Measurements from ENCODE around the gene PIGC.

The PIGC gene

DNA sequence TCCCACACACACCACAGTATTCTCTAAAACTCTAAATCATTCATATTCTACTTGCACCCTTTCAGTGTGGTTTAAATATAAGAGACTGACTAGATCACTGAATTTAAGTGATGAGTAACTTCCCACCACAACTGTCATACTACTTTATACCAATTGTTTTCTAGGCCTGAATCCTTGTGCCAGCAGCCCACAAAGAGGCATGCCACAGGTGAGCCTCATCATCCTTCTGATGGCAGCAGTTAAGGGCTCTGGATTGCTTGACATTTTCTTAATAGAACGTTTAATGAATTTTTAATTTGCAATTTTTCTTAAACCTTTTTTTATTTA lies 13.8 kb downstream of the PIGC start:
- DNase-seq (ENCODE audit: low read depth) = no peak

DNA sequence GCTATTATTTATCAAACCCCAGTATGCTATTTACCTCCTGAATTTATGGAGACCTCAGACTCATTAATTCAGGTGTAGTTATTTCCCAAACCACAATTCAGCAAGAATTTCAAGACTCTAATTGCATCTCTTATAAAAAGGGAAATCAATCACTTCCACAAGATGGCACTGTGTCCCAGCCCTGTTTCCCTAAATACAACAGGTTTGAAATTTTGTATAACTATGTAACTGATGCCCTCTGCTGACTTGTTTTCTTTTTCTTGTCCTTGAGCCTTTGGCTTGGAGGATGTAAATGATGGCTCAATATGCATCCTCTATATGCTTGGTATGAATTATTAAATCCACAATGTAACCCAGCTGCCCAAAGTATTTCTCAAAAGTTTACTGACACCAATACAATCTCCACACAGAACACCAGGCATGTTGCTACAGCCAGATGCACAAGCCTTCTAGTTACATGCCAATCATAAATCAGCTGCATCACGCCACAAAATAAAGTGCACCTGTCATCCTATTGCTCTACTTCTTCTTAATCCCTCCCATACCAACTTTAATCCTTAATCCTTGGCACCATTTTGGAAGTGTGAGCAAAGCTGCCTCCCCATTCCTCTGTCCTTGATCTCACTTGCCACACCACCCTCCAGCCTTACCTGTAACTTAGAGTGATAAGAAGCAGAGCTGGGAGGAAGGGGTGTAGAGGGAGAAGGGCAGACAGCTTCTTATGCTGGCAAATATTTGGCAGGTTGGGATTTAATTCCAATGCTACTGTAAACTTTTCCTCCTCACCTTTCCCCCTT lies 14.3 kb downstream of the PIGC start:
- peak; percentile 60 for DNase-seq (ENCODE audit: low read depth)

- no peak for DNase-seq (ENCODE audit: low read depth)
Observed at GRCh38 chr1:172427191-172427590, 16.7 kb downstream of the PIGC start.

DNA sequence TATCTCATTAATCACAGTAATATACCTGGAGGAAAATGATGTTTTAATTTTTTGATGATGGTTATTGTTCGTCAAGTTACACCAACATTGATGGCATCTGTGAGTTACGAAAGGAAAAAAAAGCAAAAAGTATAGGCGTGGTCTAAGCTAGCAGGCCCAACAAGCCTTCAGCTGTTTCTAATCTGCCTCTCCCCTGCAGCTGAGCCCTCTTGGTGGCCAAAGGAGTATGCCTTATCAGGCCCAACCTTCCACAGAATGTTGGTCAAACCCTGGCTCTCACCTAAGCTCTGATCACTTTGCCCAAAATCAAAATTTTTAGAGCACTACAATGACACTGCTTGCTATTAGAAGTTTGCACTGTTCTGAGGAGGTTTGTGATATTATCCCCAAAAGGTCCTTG lies 18.5 kb downstream of the PIGC start:
- DNase-seq (ENCODE audit: low read depth) = no peak

GRCh38 chr1:172423336-172423735 lies 20.5 kb downstream of the PIGC start:
- DNase-seq (ENCODE audit: low read depth) = no peak

DNA sequence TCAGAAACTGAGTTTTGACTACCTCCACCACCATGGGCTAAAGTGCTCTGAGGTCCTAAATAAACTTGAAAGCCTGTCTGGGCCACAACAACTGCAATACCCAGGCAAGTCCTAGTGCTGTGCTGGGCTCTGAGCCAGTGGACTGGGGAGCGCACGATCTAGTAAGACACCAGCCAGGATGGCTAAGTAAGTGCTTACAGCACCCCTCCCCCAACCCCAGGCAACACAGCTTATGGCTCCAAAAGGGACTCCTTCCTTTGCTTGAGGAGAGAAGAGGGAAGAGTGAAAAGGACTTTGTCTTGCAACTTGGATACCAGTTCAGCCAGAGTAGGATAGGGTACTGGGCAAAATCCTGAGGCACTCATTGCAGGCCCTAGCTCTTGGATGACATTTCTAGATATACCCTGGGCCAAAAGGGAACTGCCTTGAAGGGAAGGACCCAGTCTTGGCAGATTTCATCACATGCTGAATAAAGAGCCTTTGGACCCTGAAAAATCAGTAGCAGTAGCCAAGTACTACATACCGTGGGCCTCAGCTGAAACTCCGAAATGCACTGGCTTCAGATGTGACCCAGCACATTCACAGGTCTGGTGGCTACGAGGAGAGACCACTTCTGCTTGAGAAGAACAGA lies 21.8 kb downstream of the PIGC start:
- no peak for DNase-seq (ENCODE audit: low read depth)

GRCh38 chr1:172420385-172420784 lies 23.5 kb downstream of the PIGC start, which contains the start of gene C1orf105:
Gene C1orf105, plus strand, starts transcription at chr1:172420685. Its CDS starts 201 bp downstream, at chr1:172420886.
- DNase-seq (ENCODE audit: low read depth) = no peak

GRCh38 chr1:172417557-172417956 lies 26.3 kb downstream of the PIGC start:
- no peak for DNase-seq (ENCODE audit: low read depth)

- DNase-seq (ENCODE audit: low read depth) = no peak
Observed at GRCh38 chr1:172416496-172417035, 27.3 kb downstream of the PIGC start.

DNA sequence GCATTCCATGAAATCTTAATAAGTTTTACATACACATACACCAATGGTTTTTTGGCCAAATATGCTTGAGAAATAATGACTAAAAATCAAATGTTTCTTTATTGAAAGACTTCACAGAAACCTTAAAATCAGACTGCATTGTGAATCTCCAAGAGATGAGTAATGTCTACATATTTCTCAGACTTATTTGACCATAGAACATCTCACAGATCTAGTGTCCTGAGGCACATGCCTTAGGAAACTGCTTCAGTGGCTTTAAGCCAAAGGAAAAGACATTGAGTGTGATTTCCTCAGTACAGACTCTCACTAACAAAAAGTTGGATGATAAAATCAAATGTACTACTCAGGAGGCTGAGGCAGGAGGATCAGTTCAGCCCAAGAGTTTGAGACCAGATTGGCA lies 29.5 kb downstream of the PIGC start:
- DNase-seq (ENCODE audit: low read depth) = no peak

GRCh38 chr1:172411791-172412338 lies 32.0 kb downstream of the PIGC start:
- DNase-seq (ENCODE audit: low read depth) = no peak

DNA sequence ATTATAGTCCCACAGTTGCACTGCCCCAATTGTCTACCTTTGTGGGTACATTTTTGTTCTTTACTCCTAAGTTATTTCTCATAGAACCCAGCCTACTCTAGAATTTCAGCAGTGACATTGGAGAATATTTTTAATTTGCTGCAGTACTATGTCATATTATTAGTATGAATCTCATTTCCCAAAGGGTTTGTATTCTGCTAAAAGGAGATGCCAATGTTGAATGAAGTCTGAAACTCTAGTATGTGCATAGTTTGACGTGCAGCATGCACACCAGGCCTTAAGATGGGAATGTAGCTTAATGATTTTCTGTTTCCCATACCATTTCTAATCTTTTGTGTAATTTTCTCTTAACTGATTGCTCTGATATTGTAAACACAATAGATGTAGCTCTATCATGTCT lies 33.8 kb downstream of the PIGC start:
- DNase-seq (ENCODE audit: low read depth) = no peak

DNA sequence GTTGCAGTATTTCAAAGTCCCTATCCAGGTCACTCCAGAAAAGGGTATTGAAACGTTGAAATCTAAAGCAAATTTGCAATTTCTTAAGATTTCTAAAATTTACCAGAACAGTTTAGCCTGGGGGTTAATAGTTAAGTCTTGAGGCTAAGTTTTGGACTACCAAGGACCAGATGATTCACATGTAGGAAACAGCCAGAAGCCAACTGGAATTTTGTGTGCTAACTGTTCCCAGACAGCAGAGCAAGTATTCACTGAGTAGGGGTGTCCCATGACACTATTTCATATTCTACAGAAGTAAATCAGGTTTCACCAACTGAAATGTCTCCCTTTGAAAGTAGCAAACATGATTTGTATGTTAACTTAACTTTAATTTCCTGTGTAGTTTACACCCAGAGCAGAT lies 34.9 kb downstream of the PIGC start:
- peak; percentile 61 for DNase-seq (ENCODE audit: low read depth)

GRCh38 chr1:172406968-172407367 lies 36.9 kb downstream of the PIGC start:
- no peak for DNase-seq (ENCODE audit: low read depth)

GRCh38 chr1:172405912-172406311 lies 38.0 kb downstream of the PIGC start:
- no peak for DNase-seq (ENCODE audit: low read depth)

DNA sequence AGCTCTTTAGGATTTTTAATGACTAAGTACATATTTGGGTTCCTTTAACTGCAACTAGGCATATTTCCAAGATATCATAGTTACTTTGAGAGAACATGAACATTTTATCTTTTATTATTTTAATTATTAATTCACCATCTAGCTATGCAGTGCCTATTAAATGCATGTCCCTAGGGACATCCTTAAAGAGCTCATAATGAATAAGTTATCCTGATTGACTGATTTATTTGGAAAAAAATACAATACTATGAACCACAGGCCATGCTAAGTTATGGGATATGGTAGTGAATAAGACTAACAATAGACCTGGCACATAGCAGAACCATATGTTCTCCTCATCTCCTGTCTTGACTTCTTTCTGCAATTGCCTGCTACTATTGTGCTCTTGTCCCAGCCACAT lies 39.7 kb downstream of the PIGC start:
- no peak for DNase-seq (ENCODE audit: low read depth)

- no peak for DNase-seq (ENCODE audit: low read depth)
Observed at GRCh38 chr1:172402878-172403569, 40.8 kb downstream of the PIGC start.

- DNase-seq (ENCODE audit: low read depth) = no peak
Observed at GRCh38 chr1:172401892-172402291, 42.0 kb downstream of the PIGC start.

- DNase-seq (ENCODE audit: low read depth) = no peak
Observed at GRCh38 chr1:172401477-172401876, 42.4 kb downstream of the PIGC start.

- no peak for DNase-seq (ENCODE audit: low read depth)
Observed at GRCh38 chr1:172400722-172401105, 43.2 kb downstream of the PIGC start.

GRCh38 chr1:172399756-172400721 lies 43.8 kb downstream of the PIGC start:
- no peak for DNase-seq (ENCODE audit: low read depth)

Data from stromal cell of bone marrow (primary cell).